ENCODE measurements around the gene FAF1.

FAF1 gene

GRCh38 chr1:50750021-50750619 is 209.9 kb downstream of the FAF1 start:
- peak; percentile 67 for TF ChIP-seq PRDM6 (tag by site-specific recombination; IDR thresholded peaks at IDR 0.05)
- TF ChIP-seq, protein P1, sequence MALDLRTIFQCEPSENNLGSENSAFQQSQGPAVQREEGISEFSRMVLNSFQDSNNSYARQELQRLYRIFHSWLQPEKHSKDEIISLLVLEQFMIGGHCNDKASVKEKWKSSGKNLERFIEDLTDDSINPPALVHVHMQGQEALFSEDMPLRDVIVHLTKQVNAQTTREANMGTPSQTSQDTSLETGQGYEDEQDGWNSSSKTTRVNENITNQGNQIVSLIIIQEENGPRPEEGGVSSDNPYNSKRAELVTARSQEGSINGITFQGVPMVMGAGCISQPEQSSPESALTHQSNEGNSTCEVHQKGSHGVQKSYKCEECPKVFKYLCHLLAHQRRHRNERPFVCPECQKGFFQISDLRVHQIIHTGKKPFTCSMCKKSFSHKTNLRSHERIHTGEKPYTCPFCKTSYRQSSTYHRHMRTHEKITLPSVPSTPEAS (tag by site-specific recombination; IDR thresholded peaks at IDR 0.05): no peak
- TF ChIP-seq, protein P2, sequence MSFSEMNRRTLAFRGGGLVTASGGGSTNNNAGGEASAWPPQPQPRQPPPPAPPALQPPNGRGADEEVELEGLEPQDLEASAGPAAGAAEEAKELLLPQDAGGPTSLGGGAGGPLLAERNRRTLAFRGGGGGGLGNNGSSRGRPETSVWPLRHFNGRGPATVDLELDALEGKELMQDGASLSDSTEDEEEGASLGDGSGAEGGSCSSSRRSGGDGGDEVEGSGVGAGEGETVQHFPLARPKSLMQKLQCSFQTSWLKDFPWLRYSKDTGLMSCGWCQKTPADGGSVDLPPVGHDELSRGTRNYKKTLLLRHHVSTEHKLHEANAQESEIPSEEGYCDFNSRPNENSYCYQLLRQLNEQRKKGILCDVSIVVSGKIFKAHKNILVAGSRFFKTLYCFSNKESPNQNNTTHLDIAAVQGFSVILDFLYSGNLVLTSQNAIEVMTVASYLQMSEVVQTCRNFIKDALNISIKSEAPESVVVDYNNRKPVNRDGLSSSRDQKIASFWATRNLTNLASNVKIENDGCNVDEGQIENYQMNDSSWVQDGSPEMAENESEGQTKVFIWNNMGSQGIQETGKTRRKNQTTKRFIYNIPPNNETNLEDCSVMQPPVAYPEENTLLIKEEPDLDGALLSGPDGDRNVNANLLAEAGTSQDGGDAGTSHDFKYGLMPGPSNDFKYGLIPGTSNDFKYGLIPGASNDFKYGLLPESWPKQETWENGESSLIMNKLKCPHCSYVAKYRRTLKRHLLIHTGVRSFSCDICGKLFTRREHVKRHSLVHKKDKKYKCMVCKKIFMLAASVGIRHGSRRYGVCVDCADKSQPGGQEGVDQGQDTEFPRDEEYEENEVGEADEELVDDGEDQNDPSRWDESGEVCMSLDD (tag by site-specific recombination; IDR thresholded peaks at IDR 0.05): no peak
- TF ChIP-seq ZNF112 (tag by site-specific recombination; IDR thresholded peaks at IDR 0.05): no peak
- TF ChIP-seq ZNF600 (tag by site-specific recombination; IDR thresholded peaks at IDR 0.05): no peak
- no peak for TF ChIP-seq HOXD13 (CRISPR knock-in tag; IDR thresholded peaks at IDR 0.05; ENCODE audit: borderline replicate concordance)
- TF ChIP-seq ZSCAN18 (tag by site-specific recombination; IDR thresholded peaks at IDR 0.05): no peak
- TF ChIP-seq REPIN1 (tag by site-specific recombination; IDR thresholded peaks at IDR 0.05; ENCODE audit: low read depth): no peak
- no peak for TF ChIP-seq TCF7L2 (IDR thresholded peaks at IDR 0.05; ENCODE audit: borderline replicate concordance, low read depth, low read length)
- 0 out of 2 replicates have a peak, but pooled peaks have one; percentile 16 for TF ChIP-seq ZBTB17 (tag by site-specific recombination; IDR thresholded peaks at IDR 0.05)
- TF ChIP-seq ZNF2 (tag by site-specific recombination; IDR thresholded peaks at IDR 0.05): no peak
- no peak for TF ChIP-seq KLF1 (tag by site-specific recombination; IDR thresholded peaks at IDR 0.05)
- peak; percentile 38 for TF ChIP-seq ZNF654 (tag by site-specific recombination; IDR thresholded peaks at IDR 0.05; ENCODE audit: low read depth)
- no peak for TF ChIP-seq ZEB2 (tag by site-specific recombination; IDR thresholded peaks at IDR 0.05)
- TF ChIP-seq ZBTB20 (tag by site-specific recombination; IDR thresholded peaks at IDR 0.05): no peak
- TF ChIP-seq OSR2 (tag by site-specific recombination; IDR thresholded peaks at IDR 0.05): no peak
- no peak for TF ChIP-seq ZNF121 (tag by site-specific recombination; IDR thresholded peaks at IDR 0.05)
- CTCF ChIA-PET: interaction anchor here (0.6 to 1.5 kb wide), 10 partner anchors 13 to 584 kb away, joined by 3 to 6 read pairs (median 3); no protein-coding TSS in a partner anchor

DNA sequence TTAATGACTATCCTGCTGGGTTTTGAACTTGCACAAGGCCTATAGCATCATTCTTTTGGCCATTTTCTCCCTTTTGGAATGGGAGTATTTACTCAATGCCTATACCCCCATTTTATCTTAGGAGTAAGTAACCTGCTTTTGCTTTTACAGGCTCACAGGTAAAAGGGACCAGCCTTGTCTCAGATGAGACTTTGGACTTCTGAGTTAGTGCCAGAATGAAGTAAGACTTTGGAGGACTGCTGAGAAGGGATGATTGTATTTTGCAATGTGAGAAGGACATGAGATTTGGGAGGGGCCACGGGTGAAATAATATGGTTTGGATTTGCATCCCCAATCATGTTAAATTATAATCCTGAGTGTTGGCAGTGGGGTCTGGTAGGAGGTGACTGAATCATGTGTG is 212.7 kb downstream of the FAF1 start:
- H3K4me3 ChIP-seq (ENCODE audit: low read depth, low read length): no peak overlapping the region
- peaks cover 2 to 3% of the 10 kb centered on the region in 2 experiments; a peak in 2 of 3 replicates for H3K36me3 ChIP-seq (ENCODE audit: control insufficient read depth in 2 of 2, insufficient read depth in 1 of 2, low read length in 2 of 2)
- ChIA-PET CTCF (interaction anchor here (0.6 kb wide), 1 partner anchor 17 kb away, joined by 3 read pairs; no protein-coding TSS in a partner anchor), POLR2A (no interaction called here)
- no peaks in the 10 kb centered on the region for H3K9me3 ChIP-seq (ENCODE audit: control insufficient read depth, insufficient read depth, low read depth, low read length)
- H3K27ac ChIP-seq (ENCODE audit: extremely low read depth, low read depth, low read length): no peak overlapping the region
- H3K4me1 ChIP-seq (ENCODE audit: control insufficient read depth, insufficient read depth, low read length): no peaks in the 10 kb centered on the region
- TF ChIP-seq, protein P3, sequence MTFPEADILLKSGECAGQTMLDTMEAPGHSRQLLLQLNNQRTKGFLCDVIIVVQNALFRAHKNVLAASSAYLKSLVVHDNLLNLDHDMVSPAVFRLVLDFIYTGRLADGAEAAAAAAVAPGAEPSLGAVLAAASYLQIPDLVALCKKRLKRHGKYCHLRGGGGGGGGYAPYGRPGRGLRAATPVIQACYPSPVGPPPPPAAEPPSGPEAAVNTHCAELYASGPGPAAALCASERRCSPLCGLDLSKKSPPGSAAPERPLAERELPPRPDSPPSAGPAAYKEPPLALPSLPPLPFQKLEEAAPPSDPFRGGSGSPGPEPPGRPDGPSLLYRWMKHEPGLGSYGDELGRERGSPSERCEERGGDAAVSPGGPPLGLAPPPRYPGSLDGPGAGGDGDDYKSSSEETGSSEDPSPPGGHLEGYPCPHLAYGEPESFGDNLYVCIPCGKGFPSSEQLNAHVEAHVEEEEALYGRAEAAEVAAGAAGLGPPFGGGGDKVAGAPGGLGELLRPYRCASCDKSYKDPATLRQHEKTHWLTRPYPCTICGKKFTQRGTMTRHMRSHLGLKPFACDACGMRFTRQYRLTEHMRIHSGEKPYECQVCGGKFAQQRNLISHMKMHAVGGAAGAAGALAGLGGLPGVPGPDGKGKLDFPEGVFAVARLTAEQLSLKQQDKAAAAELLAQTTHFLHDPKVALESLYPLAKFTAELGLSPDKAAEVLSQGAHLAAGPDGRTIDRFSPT (tag by site-specific recombination; IDR thresholded peaks at IDR 0.05): no peak
- TF ChIP-seq, protein P4, sequence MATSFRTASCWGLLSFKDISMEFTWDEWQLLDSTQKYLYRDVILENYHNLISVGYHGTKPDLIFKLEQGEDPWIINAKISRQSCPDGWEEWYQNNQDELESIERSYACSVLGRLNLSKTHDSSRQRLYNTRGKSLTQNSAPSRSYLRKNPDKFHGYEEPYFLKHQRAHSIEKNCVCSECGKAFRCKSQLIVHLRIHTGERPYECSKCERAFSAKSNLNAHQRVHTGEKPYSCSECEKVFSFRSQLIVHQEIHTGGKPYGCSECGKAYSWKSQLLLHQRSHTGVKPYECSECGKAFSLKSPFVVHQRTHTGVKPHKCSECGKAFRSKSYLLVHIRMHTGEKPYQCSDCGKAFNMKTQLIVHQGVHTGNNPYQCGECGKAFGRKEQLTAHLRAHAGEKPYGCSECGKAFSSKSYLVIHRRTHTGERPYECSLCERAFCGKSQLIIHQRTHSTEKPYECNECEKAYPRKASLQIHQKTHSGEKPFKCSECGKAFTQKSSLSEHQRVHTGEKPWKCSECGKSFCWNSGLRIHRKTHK (tag by site-specific recombination; IDR thresholded peaks at IDR 0.05): no peak
- TF ChIP-seq ZNF777 (tag by site-specific recombination; IDR thresholded peaks at IDR 0.05; ENCODE audit: borderline replicate concordance) (no peak), ZFP37 (tag by site-specific recombination; IDR thresholded peaks at IDR 0.05) (no peak), ZNF639 (tag by site-specific recombination; IDR thresholded peaks at IDR 0.05) (no peak), ZNF221 (tag by site-specific recombination; IDR thresholded peaks at IDR 0.05; ENCODE audit: borderline replicate concordance) (no peak)

More at GRCh38 chr1:50750021-50750619, 209.9 kb downstream of the FAF1 start:
- H3K4me3 ChIP-seq (ENCODE audit: low read depth, low read length): no peak overlapping the region
- H3K4me1 ChIP-seq (ENCODE audit: control insufficient read depth, insufficient read depth, low read length): no peaks in the 10 kb centered on the region
- POLR2A ChIA-PET: interaction anchor here (1.0 to 1.2 kb wide), 2 partner anchors 219 to 220 kb away, joined by 3 read pairs; partner anchors contain the start of gene CDKN2C
- no peaks in the 10 kb centered on the region for H3K36me3 ChIP-seq (ENCODE audit: control insufficient read depth in 2 of 2, insufficient read depth in 1 of 2, low read length in 2 of 2)
- no peak overlapping the region for H3K27ac ChIP-seq (ENCODE audit: extremely low read depth, low read depth, low read length)
- H3K9me3 ChIP-seq (ENCODE audit: control insufficient read depth, insufficient read depth, low read depth, low read length): no peaks in the 10 kb centered on the region

Data from HEK293 (cell line).